ENCODE results near the gene PIK3R5. TPM values are rescaled to one million over a fixed set of nuclear protein-coding genes. Genes with fewer than 3 reads are reported as not detected.

Gene PIK3R5
- total RNA-seq, 2 donors from 2014 or later: 30.7 to 42.9 TPM

DNA sequence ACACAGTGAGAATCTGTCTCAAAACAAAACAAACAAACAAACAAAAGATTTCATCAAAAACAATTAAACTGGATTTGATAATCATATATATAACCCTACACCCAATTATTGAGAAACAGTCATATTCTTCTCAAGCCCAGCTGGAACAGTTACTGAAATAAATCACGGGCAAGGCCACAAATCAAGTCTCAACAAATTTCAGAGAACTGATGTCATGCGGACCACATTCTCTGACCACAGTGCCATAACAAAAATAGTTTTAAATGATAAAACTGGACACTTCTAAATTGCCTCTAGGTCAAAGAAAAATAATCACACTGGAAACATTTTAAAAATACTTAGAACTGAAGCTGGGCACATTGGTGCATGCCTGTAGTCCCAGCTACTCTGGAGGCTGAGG, 15.9 kb upstream of the PIK3R5 start:
- H3K9me3 ChIP-seq: no peaks in the 10 kb centered on the region

DNA sequence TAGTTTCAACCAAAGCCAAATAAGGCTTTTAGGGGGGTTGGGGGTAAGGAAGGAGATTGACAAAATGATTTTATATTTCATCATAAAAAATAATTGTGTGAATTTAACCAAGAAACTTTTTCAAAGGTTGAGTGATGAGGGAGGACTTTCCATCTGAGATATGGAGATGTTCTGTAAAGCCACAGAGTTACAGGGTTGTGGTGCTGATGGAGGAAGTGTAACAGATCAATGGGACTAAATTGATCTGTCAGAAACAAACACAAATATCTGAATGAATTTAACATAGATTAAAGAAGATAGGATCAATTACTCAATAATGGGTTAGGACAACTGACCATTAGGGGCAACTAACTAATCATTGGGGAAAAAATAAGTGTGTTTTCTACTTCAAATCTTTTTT, 14.2 kb upstream of the PIK3R5 start:
- ATAC-seq (ENCODE audit: insufficient number of reproducible peaks, low FRiP score, low read depth) (no peak), DNase-seq (ENCODE audit: low spot score) (no peak)
- H3K27ac ChIP-seq: no peak overlapping the region
- peaks cover 0 to 3% of the 10 kb centered on the region in 2 donors for H3K4me1 ChIP-seq (ENCODE audit: control insufficient read depth in 1 of 2, low read depth in 2 of 2)
- no peaks in the 10 kb centered on the region for H3K36me3 ChIP-seq
- no peak overlapping the region for H3K4me3 ChIP-seq
- TF ChIP-seq CTCF (IDR thresholded peaks at IDR 0.05): no peak
- no peaks in the 10 kb centered on the region for H3K27me3 ChIP-seq (replicated peaks; ENCODE audit: insufficient read depth)
- no peaks in the 10 kb centered on the region for H3K9me3 ChIP-seq

More for the DNA sequence above, 15.9 kb upstream of the PIK3R5 start:
- DNase-seq (ENCODE audit: low spot score) (no peak), ATAC-seq (ENCODE audit: insufficient number of reproducible peaks, low FRiP score, low read depth) (no peak)
- peaks cover 0 to 3% of the 10 kb centered on the region in 2 donors for H3K4me1 ChIP-seq (ENCODE audit: control insufficient read depth in 1 of 2, low read depth in 2 of 2)
- H3K27ac ChIP-seq: no peak overlapping the region
- H3K27me3 ChIP-seq (replicated peaks; ENCODE audit: insufficient read depth): no peaks in the 10 kb centered on the region
- TF ChIP-seq CTCF (IDR thresholded peaks at IDR 0.05): no peak
- H3K4me3 ChIP-seq: no peak overlapping the region
- no peaks in the 10 kb centered on the region for H3K36me3 ChIP-seq

GRCh38 chr17:8976638-8977037, 11.1 kb upstream of the PIK3R5 start:
- Histone ChIP-seq H3K36me3 (no peaks in the 10 kb centered on the region), H3K27ac (no peak overlapping the region), H3K27me3 (replicated peaks; ENCODE audit: insufficient read depth) (no peaks in the 10 kb centered on the region), H3K4me3 (no peak overlapping the region), H3K4me1 (ENCODE audit: control insufficient read depth in 1 of 2, low read depth in 2 of 2) (peaks cover 0 to 3% of the 10 kb centered on the region in 2 donors), H3K9me3 (no peaks in the 10 kb centered on the region)
- DNase-seq (ENCODE audit: low spot score) (no peak), ATAC-seq (ENCODE audit: insufficient number of reproducible peaks, low FRiP score, low read depth) (no peak)
- no peak for TF ChIP-seq CTCF (IDR thresholded peaks at IDR 0.05)

- ATAC-seq (ENCODE audit: insufficient number of reproducible peaks, low FRiP score, low read depth): no peak
- Histone ChIP-seq H3K27ac (no peak overlapping the region), H3K36me3 (no peaks in the 10 kb centered on the region), H3K4me3 (no peak overlapping the region), H3K4me1 (ENCODE audit: control insufficient read depth in 1 of 2, low read depth in 2 of 2) (no peaks in the 10 kb centered on the region), H3K9me3 (no peaks in the 10 kb centered on the region), H3K27me3 (replicated peaks; ENCODE audit: insufficient read depth) (no peaks in the 10 kb centered on the region)
- no peak for TF ChIP-seq CTCF (IDR thresholded peaks at IDR 0.05)
- no peak for DNase-seq (ENCODE audit: low spot score)
These were observed 9.7 kb upstream of the PIK3R5 start for GRCh38 chr17:8975091-8975725.

DNA sequence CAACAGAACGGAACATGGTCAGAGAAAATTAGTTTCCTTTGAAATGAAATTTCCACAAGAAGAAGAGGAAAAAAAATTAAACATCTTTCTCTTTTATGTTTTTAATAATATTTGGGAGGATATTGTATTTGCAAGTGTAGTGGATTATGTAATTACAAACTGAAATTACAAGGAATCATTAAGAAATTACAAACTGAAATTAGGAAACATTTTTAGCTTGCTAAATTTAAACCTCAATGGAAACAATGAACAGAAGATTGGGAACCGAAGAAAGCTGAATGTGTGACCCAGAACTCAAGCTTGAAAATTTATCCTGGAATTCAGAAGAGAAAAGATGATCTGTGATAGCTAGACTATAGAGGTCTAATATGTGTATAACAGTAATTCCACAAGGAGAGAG, 4.4 kb upstream of the PIK3R5 start:
- no peak for TF ChIP-seq CTCF (IDR thresholded peaks at IDR 0.05)
- Histone ChIP-seq H3K4me3 (no peak overlapping the region), H3K9me3 (no peaks in the 10 kb centered on the region), H3K27me3 (replicated peaks; ENCODE audit: insufficient read depth) (peaks cover 5% of the 10 kb centered on the region), H3K36me3 (no peaks in the 10 kb centered on the region), H3K4me1 (ENCODE audit: control insufficient read depth in 1 of 2, low read depth in 2 of 2) (peaks cover 0 to 6% of the 10 kb centered on the region in 2 donors), H3K27ac (no peak overlapping the region)
- no peak for DNase-seq (ENCODE audit: low spot score)
- ATAC-seq (ENCODE audit: insufficient number of reproducible peaks, low FRiP score, low read depth): no peak
